DMS 273 treated with DMSO at 0.1 percent for 48 hours (cell line): ENCODE measurements around the gene TMEM156.

Experiments
- DNase-seq: peaks from one replicate; lab custom pipeline; 2025; lab: John Stamatoyannopoulos, UW

The TMEM156 gene

DNA sequence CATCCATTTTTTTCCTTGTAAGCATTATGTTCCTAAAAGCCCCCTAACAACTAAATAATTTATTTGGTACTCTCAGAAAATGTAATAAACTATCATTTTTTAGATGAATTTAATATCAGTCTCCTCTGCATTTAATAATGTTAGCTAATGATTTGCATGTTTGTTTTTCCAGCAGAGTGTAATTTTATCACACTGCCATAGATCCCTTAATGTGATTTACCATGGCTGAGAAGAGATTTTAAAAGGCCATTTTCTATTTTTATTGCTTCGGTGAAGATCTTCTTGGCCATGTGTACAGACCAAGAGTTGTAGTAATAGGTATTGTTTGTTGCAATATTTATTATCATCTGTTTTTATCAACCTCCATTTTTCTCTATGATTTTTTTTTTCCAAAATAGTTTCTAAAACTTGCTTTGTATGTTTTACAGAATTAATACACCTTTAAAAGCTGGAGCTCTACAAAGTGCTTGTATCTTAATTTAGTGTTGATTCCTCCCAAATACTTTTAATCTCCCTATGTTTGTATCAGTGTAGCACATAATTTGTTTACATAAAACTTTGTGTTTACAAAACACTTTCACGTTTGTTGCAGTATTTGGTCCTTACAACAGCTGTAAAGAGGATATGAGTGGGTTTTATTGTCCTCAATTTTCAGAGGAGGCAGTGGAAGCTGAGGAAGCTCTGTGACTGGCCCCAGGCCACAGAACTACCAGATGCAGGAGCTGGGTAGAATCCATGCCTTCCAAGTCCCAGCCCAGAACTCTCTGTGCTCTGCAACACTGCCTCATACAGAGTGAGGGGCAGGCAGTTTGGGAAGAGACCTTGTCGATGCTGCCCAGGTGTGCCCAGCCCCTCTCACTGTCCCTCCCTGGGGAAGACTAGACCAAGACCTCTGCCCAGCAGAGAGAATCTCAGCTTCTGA is 106.5 kb downstream of the TMEM156 start:
- no peak for DNase-seq

DNA sequence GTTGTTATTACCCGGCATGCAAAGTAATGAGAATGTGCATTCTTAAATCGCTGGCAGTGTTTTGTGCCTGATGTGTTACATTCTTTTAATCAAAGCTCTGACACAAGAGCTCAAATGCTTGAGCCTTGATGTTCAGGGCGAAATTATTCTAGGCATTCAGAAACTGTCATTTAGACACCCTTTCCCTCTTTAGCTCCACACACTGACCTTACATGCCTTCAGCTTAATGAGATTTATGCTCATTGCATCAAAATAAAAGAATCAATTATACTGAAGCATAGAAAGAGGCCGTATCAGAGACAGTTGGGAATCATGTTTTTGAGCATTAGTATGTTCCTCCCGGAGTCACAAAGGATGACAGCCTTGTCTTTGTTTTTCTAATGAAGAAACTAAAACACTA is 107.9 kb downstream of the TMEM156 start:
- DNase-seq = no peak

DNA sequence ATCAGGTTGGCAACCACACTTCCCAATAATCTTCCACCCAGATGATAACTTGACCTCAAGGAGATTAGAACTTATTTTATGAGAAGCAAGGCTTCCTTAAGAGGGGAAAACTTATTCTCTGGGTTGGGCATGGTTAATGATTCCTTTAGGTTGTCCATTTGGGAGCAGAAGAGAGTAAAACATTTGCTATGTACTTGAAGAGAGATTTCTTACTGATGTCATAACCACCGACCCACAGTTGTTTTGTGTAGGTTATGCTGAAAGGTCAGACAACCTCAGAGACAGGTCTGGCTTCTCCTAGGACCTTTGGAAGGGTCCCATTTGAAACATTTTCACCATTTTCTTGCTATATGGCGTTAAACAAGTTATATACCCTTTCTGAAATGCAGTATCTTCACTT is 108.5 kb downstream of the TMEM156 start:
- DNase-seq = no peak

DNA sequence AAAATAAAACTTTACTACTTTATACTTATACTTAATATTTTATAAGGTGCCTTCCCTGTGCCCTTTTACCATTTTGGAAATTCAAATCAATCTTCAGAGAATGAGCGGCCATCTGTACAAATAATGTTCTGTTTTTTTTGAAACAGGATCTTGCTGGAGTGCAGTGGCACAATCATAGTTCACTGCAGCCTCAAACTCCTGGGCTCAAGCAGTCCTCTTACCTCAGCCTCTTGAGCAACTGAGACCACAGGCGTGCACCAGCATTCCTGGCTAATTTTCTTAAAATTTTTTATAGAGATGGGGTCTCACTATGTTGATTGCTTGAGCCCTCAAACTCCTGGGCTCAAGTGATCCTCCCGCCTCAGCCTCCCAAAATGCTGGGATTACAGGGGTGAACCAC is 111.1 kb downstream of the TMEM156 start:
- no peak for DNase-seq

DNA sequence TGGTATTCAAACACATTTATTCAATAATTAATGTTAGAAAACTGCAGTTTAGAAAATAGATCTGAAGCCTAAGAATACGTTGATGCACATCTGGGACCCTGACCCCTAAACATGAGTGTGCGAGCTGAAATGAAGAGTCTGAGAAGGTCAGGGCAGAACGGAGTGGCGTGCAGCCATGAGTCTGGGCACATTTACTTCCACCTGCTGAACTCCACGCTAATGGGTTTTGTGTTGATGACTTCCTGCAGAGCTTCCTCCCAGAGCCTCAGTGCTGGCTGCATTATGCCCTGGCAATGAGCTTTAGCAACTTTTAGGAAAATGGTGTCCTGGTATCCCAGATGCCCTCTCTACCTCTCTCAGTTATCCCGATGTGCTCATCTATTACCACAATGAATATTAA is 111.5 kb downstream of the TMEM156 start:
- no peak for DNase-seq

DNA sequence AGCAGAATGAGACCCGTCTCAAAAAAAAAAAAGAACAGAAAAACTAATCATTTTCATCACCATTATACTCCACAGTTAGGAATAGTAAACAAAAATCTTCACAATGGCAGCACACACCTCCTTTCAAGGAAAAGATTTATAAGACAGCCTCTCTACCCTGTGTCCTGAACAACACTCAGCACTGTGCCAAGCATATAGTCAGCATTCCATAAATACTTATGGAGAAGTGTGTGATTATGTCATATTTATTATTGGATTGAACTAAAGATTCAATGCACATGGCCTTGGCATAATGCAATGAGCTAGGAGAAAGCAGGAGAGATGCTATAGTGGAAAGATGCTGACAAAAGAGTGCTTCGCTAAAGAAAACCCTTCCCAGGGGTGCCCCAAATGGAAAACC is 112.0 kb downstream of the TMEM156 start:
- DNase-seq = no peak

DNA sequence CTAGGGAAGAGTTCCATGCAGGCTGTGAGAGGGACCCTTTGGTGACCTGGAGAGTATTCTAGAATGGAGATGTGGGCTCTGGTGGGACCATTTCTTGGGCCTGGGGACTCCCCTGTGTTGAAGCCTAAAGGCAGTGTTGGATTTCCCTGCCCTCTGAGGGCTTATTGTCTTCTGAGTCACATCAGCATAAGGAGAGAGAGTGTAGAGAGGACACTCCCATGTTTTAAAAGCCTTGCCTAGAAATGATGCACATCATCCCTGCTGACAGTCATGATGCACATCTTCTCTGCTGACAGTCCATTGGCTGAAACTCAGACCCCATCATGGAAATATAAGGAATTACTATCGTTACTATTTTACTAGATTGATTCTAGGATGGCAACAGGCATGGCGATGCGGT is 112.7 kb downstream of the TMEM156 start:
- no peak for DNase-seq

DNA sequence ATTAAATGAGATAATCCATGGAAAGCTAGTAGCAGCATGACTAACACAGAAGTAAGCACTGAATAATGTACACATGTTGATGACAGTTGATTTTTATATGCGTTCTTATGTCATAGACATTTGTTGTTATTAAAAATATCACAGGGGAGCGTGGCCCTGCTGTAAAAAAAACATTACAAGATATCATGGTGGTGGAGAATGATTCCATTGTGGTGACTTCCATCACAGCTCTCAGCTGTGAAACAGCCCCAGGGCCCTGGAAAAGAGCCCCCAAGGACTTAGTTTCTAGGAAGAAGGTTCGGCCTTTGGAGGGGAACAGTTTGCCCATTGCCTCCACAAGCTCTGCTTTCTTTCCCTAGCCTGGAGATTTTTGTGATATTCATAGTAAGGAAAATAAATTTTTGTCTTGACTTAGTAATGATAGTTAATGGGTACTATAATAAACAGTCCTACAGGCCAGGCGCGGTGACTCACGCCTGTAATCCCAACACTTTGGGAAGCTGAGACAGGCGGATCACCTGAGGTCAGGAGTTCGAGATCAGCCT is 114.7 kb downstream of the TMEM156 start:
- no peak for DNase-seq
